ENCODE measurements around the gene UBE2V1. TPM values are rescaled to one million over a fixed set of nuclear protein-coding genes. Genes with fewer than 3 reads are reported as not detected.

The UBE2V1 gene
- total RNA-seq, 1 donor from 2014 or later, result 83.2 TPM

DNA sequence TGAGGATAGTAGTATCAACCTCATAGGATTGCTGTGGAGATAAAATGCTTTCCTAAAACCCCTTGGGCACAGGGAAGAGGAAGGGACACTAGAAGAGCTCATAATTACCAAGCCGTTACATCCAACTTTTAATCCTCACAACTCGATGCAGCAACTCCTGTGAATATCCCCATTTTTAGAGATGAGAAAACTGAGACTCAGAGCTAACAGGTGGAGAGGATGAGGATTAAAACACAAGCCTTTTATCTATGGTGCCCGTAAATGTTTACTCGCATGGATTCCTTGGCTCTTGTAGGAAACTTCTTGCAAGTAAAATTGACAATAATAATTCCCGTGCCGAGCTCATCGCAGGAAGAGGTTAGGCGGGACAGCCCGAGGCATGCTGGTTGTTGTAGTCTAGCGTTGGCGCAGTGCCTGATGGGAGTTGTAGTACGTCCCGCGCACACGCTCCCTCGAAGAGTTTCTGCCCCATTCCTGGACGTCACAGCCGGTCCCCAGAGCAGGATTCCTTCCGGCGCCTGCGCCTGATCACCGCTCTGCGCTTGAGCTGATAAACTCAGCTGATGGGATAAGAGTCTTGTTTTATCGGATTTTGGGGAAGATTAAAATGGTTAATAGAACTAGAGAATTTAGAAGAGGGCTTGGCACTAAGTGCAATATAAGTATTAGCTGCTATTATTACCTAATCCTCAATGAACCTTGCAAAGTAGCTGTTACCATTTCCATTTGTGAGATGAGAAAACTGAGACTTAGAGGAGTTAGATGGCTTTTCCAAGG lies 2.8 kb upstream of the UBE2V1 start:
- TF ChIP-seq, protein P1, sequence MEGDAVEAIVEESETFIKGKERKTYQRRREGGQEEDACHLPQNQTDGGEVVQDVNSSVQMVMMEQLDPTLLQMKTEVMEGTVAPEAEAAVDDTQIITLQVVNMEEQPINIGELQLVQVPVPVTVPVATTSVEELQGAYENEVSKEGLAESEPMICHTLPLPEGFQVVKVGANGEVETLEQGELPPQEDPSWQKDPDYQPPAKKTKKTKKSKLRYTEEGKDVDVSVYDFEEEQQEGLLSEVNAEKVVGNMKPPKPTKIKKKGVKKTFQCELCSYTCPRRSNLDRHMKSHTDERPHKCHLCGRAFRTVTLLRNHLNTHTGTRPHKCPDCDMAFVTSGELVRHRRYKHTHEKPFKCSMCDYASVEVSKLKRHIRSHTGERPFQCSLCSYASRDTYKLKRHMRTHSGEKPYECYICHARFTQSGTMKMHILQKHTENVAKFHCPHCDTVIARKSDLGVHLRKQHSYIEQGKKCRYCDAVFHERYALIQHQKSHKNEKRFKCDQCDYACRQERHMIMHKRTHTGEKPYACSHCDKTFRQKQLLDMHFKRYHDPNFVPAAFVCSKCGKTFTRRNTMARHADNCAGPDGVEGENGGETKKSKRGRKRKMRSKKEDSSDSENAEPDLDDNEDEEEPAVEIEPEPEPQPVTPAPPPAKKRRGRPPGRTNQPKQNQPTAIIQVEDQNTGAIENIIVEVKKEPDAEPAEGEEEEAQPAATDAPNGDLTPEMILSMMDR (IDR thresholded peaks at IDR 0.05), result no peak
- peak; percentile 94 for ATAC-seq

GRCh38 chr20:50115041-50115512 lies 2.1 kb upstream of the UBE2V1 start:
- Histone ChIP-seq H3K9me3 (no peaks in the 10 kb centered on the region), H3K4me1 (peaks cover 36% of the 10 kb centered on the region), H3K4me3 (peak overlapping the region; percentile 52), H3K36me3 (no peaks in the 10 kb centered on the region), H3K27me3 (no peaks in the 10 kb centered on the region), H3K27ac (peak overlapping the region; percentile 59)
- TF ChIP-seq, protein P1 (IDR thresholded peaks at IDR 0.05), result no peak
- ATAC-seq (no peak), DNase-seq (no peak)
- intact Hi-C loops (cut with DNase I), result no loop called here

More for the DNA sequence above, 2.8 kb upstream of the UBE2V1 start:
- no peaks in the 10 kb centered on the region for H3K9me3 ChIP-seq
- intact Hi-C loops (cut with DNase I), result no loop called here
- no peaks in the 10 kb centered on the region for H3K27me3 ChIP-seq
- peak; percentile 96 for DNase-seq
- peaks cover 32% of the 10 kb centered on the region for H3K4me1 ChIP-seq
- H3K36me3 ChIP-seq, result no peaks in the 10 kb centered on the region
- peak overlapping the region; percentile 52 for H3K4me3 ChIP-seq
- H3K27ac ChIP-seq, result peak overlapping the region; percentile 62

- H3K4me1 ChIP-seq, result peaks cover 51% of the 10 kb centered on the region
- TF ChIP-seq, protein P1 (IDR thresholded peaks at IDR 0.05), result no peak
These were observed 672 bp upstream of the UBE2V1 start for GRCh38 chr20:50113420-50114224.

GRCh38 chr20:50111829-50112495 lies 988 bp downstream of the UBE2V1 start:
- no peak for ATAC-seq
- H3K4me1 ChIP-seq, result peaks cover 67% of the 10 kb centered on the region

More at GRCh38 chr20:50113420-50114224, 672 bp upstream of the UBE2V1 start:
- DNase-seq, result no peak
- no peak for ATAC-seq
- no peaks in the 10 kb centered on the region for H3K9me3 ChIP-seq
- H3K27ac ChIP-seq, result peak overlapping the region; percentile 93
- intact Hi-C loops (cut with DNase I), result no loop called here
- no peaks in the 10 kb centered on the region for H3K27me3 ChIP-seq
- no peaks in the 10 kb centered on the region for H3K36me3 ChIP-seq
- peak overlapping the region; percentile 86 for H3K4me3 ChIP-seq

More at GRCh38 chr20:50111829-50112495, 988 bp downstream of the UBE2V1 start:
- DNase-seq, result no peak
- H3K27me3 ChIP-seq, result no peaks in the 10 kb centered on the region
- TF ChIP-seq, protein P1 (IDR thresholded peaks at IDR 0.05), result no peak
- H3K9me3 ChIP-seq, result no peaks in the 10 kb centered on the region
- intact Hi-C loops (cut with DNase I), result no loop called here
- peak overlapping the region; percentile 86 for H3K4me3 ChIP-seq
- H3K27ac ChIP-seq, result peak overlapping the region; percentile 93
- no peaks in the 10 kb centered on the region for H3K36me3 ChIP-seq

Measured in upper lobe of right lung (tissue), 1 donor.